ENCODE data around the gene SEMA5A.

SEMA5A gene

GRCh38 chr5:9335754-9336495 lies 209.9 kb downstream of the SEMA5A start:
- no peaks in the 10 kb centered on the region for H3K27me3 ChIP-seq
- no peak for TF ChIP-seq CTCF (IDR thresholded peaks at IDR 0.05)
- no peak overlapping the region for H3K4me3 ChIP-seq (ENCODE audit: low read depth in 1 of 2, low read length in 1 of 2)
- no peaks in the 10 kb centered on the region for H3K36me3 ChIP-seq
- no peaks in the 10 kb centered on the region for H3K9me3 ChIP-seq
- H3K4me1 ChIP-seq (ENCODE audit: control insufficient read depth in 1 of 2, insufficient read depth in 1 of 2, low read depth in 1 of 2, low read length in 1 of 2), result no peaks in the 10 kb centered on the region
- H3K27ac ChIP-seq, result no peak overlapping the region

- Histone ChIP-seq H3K4me3 (ENCODE audit: low read depth in 1 of 2, low read length in 1 of 2) (no peak overlapping the region), H3K9me3 (no peaks in the 10 kb centered on the region), H3K36me3 (no peaks in the 10 kb centered on the region), H3K4me1 (ENCODE audit: control insufficient read depth in 1 of 2, insufficient read depth in 1 of 2, low read depth in 1 of 2, low read length in 1 of 2) (no peaks in the 10 kb centered on the region), H3K27ac (no peak overlapping the region), H3K27me3 (no peaks in the 10 kb centered on the region)
- no peak for TF ChIP-seq CTCF (IDR thresholded peaks at IDR 0.05)
Measured at GRCh38 chr5:9335269-9335668, 210.6 kb downstream of the SEMA5A start.

- Histone ChIP-seq H3K27ac (no peak overlapping the region), H3K4me3 (ENCODE audit: low read depth in 1 of 2, low read length in 1 of 2) (no peak overlapping the region), H3K27me3 (no peaks in the 10 kb centered on the region), H3K36me3 (no peaks in the 10 kb centered on the region), H3K4me1 (ENCODE audit: control insufficient read depth in 1 of 2, insufficient read depth in 1 of 2, low read depth in 1 of 2, low read length in 1 of 2) (no peaks in the 10 kb centered on the region), H3K9me3 (no peaks in the 10 kb centered on the region)
- TF ChIP-seq CTCF (IDR thresholded peaks at IDR 0.05), result no peak
Measured at GRCh38 chr5:9332026-9332425, 213.8 kb downstream of the SEMA5A start.

- no peak overlapping the region for H3K4me3 ChIP-seq (ENCODE audit: low read depth in 1 of 2, low read length in 1 of 2)
- TF ChIP-seq CTCF (IDR thresholded peaks at IDR 0.05), result no peak
- no peaks in the 10 kb centered on the region for H3K36me3 ChIP-seq
- no peak overlapping the region for H3K27ac ChIP-seq
- H3K27me3 ChIP-seq, result no peaks in the 10 kb centered on the region
- H3K4me1 ChIP-seq (ENCODE audit: control insufficient read depth in 1 of 2, insufficient read depth in 1 of 2, low read depth in 1 of 2, low read length in 1 of 2), result no peaks in the 10 kb centered on the region
- no peaks in the 10 kb centered on the region for H3K9me3 ChIP-seq
Measured at GRCh38 chr5:9331372-9331771, 214.5 kb downstream of the SEMA5A start.

- no peaks in the 10 kb centered on the region for H3K27me3 ChIP-seq
- no peaks in the 10 kb centered on the region for H3K36me3 ChIP-seq
- H3K4me3 ChIP-seq (ENCODE audit: low read depth in 1 of 2, low read length in 1 of 2), result no peak overlapping the region
- no peak overlapping the region for H3K27ac ChIP-seq
- no peak for TF ChIP-seq CTCF (IDR thresholded peaks at IDR 0.05)
- H3K4me1 ChIP-seq (ENCODE audit: control insufficient read depth in 1 of 2, insufficient read depth in 1 of 2, low read depth in 1 of 2, low read length in 1 of 2), result no peaks in the 10 kb centered on the region
- H3K9me3 ChIP-seq, result no peaks in the 10 kb centered on the region
Measured at GRCh38 chr5:9329125-9329524, 216.8 kb downstream of the SEMA5A start.

Measured in neutrophil (primary cell).